Iris pigment epithelial cell (primary cell): Measurements from ENCODE around the gene DMAC2.
"Not testable (repeated sequence)": the region's sequence is repeated elsewhere in the genome, so short reads cannot be mapped to it uniquely, and the experiment has no call there.

Experiments
- DNase-seq: peaks from one replicate; pipeline ENCODE4 v3.0.0-alpha.2; 2011; ENCODE audit warnings: low read depth

Gene DMAC2

DNA sequence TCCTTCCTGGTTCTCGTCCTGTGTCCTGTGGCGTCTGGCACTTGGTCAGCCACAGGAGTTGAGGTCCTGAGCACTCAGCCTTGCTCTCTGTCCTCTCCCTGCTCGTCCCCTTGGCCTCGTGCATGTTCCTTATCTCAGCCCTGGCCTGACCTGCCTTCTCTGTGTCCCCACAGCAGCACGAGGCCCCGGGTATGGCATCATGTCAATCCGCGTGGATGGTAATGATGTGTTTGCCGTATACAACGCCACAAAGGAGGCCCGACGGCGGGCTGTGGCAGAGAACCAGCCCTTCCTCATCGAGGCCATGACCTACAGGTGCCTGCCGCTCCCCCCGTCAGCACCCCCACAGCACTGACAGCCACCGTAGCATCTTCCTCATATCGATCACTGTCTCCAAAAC lies 17.3 kb downstream of the DMAC2 start:
- no peak for DNase-seq

DNA sequence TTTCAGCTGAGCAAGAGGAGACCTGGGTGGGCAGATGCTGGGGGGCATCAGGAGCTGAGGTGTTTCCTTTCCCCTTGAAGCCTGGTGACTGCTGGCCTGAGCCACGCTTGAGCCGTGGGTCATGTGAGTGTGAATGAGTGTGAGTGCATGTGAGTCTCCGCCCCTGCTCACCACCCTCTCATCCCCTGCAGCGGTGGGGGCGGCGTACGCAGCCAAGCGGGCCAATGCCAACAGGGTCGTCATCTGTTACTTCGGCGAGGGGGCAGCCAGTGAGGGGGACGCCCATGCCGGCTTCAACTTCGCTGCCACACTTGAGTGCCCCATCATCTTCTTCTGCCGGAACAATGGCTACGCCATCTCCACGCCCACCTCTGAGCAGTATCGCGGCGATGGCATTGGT lies 17.7 kb downstream of the DMAC2 start:
- no peak for DNase-seq

DNA sequence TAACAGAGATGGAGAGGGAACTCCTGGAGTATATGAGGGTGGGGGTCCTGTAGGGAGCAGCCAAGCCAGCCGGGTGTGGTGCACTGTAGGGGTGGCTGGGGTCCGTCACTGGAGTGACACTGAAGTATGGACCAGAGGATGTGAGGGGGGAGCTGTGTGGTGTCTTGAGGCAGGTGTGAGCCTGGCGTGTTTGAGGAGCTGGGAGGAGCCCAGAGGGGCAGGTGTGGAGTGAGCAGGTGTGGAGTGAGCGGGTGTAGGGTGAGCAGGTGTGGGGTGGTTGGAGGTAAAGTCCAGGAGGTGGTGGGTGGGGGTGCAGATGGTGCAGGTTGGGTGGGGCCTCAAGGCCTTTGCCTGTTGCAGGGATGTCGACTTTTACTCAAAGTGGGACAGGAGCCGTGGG lies 18.4 kb downstream of the DMAC2 start:
- no peak for DNase-seq

DNA sequence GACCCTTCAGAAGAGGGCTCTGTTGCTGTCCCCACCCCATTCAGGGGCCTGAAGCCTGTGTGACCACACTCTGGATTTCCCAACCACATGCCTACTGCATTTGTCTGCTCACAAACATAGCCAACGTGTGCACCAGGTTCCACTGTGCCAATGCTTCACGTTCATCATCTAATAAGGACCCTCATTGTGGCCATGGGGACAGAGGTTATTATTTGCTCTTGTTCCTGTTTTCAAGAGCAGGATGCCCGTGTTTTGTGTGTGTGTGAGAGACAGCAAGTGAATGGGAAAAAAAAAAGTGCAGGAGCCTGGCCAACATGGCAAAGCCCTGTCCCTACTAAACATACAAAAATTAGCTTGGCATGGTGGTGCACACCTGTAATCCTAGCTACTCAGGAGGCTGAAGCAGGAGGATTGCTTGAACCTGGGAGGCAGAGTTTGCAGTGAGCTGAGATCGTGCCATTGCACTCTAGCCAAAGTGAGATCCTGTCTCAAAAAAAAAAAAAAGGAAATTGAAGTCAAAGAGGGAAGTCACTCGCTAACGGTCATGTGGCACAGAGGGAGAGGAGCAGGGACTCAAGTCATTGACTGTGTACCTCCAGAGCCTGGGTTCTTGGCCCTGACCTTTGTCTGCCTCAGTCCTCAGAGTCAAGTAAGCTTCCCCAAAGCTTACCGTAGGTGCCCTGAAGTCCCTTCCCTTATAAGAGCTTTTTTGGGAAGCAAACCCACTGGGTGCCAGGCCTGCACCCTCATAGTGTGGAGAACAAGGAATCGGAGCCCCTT lies 19.4 kb downstream of the DMAC2 start:
- DNase-seq: no peak

DNA sequence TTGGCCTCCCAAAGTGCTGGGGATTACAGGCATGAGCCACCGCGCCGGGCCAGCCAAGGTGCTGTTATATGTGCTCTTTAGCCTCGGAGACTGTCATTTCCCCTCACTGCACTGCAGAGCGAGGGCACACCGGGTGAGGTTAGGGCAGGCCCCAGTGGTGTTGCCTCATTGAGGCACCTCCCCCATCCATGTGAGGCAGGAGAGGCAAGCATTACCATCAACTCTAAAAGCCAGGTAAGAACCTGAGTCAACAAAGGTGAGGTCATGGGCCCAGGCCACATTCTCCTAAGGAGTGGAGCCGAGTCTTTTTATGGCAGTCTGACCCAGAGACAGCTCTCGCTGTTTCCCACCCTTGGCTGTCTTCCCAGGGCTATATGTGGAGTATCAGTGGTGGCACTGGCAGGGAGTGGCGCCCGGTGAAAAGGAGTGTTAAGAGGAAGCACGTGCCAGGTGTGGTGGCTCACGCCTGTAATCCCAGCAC lies 23.5 kb downstream of the DMAC2 start:
- DNase-seq: no peak

DNA sequence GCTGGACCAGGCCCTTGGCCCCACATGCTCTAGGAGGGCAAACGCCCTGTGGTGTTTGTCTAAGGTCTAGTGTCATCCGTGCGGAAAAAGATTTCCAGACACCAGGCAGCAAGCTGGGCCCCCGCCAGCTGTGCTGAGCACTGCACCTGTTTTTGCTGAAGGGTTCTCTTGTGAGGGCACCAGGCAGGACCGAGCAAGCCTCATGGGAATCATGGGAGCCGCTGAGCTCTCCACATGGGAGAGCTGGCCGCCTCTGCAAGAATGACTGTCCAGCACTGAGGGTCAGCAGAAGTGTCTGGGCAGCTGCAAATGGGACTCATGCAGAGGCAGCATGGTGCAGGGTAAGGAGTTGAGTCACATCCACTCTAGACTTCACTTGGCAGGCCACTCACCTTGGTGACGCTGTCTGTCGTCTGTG lies 24.5 kb downstream of the DMAC2 start:
- DNase-seq: no peak

DNA sequence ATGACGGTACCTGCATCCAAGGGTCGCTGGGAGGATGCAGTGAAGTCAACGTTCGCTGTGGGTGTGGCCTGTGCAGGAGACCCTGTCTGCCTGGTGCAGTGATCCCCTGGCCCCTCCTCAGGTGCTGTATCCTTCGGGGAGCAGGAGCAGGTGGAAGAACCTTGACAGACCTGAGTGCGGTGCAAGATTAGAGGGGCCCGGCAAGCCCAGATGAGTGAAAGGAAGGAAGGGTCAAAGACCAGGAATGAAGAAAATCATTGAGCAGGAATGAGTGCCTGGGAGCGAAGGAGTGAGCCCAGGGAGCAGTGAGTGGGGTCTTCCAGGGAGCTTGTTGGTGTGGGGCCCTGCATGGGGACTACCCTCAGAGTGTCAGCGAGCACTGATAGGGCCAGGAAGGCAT lies 25.3 kb downstream of the DMAC2 start:
- DNase-seq: no peak

DNA sequence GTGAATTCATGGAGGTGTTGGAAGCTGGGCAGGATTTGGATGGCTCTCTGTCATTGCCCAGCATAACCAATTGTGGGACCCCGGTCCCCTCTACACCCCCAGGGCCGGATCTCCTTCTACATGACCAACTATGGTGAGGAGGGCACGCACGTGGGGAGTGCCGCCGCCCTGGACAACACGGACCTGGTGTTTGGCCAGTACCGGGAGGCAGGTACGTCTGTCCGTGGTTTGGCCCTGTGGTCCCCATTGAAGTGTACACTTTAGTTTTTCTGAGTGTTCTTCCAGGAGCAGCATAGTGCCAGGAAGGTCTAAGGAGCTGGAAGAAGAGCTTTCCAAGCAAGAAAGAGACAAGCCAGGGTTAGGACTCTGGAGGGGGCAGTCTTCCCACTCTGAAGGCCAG lies 25.8 kb downstream of the DMAC2 start:
- no peak for DNase-seq

DNA sequence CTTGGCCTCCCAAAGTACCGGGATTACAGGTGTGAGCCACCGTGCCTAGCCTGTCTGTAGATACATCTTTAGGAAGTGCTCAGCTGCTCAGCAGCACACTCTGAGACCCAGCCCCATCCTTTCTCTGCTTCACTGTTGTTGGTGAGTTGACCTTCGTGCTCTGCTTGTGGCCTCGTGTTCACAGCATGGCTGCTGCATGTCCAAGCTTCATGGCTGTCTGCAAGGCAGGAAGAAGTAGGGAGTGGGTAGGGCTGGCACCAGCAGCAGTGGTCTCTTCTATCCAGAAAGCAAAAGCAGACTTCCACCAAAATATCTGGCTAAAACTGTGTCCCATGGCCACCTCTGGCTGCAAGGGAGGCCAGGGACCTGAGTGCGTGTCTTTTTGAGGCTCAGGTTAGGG lies 26.8 kb downstream of the DMAC2 start:
- no peak for DNase-seq

DNA sequence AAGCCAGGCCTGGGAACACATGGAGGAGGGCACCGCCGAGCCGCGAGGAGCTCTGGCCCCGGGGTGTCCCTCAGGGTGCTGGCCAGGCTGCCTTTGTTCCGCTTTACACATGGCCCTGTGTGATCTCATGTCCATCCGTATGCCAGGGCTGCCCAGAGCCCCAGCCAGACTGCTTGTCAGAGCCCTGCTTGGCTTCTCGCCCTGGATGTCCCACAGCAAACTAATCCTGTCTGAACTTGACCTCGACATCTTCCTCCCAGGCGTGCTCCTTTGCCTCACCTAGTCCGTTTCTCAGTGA lies 27.8 kb downstream of the DMAC2 start:
- DNase-seq: no peak

DNA sequence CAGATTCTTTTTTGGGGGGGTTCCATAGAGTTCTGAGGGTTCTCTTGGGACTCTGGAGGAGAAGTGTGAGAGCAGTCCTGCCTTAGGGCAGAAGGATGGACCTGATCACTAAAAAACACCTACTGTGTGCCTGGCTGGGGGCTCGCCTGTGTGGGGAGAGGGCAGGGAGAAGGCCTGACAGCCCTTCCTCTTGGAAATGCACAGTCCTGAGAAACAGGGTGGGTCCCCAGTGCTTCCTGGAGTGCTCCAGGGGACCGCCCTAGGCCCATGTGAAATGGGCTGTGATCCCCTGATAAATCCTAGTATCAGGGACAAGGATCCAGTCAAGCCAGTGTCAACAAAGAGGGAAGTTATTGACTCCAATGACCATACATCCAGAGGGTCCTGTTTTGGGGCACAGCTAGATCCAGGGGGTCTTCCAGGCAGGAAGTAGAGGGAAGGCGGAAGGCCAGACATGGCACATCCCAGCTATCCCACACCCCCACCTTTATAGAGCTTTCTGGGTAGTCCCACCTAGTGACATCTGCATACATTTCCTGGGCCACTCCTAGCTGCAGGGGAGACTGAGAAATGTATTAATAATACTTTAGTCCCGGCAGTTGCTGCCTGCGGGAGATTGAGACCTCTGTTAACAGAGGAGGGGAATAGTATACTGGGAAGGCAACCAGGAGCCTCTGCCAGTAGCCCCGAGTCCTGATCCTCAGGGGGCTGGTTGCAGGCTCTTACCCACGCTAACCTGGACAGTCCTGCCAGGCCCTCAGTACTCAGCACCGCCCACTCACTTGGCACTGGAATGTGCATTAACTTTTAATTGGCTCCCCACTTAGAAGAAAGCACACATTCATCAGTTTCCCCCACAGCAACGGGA lies 28.4 kb downstream of the DMAC2 start:
- no peak for DNase-seq

DNA sequence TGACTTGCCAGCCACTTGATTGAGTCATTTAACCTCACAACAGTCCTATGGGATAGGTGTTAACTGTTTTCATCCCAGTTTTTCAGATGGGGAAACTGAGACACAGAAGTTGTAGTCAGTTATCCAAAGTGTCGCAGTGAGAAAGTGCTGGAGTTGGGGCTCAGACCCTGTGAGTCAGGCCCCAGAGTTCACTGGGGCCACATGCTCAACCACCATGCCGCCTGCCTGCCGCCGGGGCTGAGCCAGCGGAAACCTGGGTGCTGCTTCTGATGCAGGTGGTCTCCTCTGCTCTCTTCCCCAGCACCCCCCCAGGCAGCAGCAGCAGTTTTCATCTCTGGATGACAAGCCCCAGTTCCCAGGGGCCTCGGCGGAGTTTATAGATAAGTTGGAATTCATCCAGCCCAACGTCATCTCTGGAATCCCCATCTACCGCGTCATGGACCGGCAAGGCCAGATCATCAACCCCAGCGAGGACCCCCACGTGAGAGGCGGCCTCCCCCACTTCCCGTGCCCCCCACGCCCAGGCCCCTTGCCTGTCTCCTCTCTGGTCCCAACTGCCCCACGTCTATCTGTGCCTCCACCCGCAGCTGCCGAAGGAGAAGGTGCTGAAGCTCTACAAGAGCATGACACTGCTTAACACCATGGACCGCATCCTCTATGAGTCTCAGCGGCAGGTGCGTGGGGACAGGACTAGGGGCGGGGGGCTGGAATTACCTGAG lies 29.2 kb downstream of the DMAC2 start:
- no peak for DNase-seq

DNA sequence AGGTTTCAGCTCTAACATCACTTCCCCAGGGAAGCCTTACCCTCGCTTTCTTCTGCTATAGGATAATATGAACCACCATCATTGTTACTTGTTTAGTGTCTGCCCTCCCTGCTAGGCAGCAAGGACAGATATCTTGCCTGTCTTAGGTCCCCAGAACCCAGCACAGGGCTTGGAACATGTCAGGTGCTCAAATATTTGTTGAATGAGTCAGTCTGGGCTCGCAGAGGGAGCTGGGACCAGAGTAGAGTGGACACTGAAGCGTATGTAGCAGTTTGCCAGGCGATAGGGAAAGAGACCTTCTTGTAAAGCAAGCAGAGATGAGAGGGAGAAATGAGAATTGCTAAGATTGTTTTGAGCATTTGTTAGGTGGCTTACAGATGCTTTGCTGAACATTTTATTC lies 30.4 kb downstream of the DMAC2 start:
- peak; percentile 61 for DNase-seq

DNA sequence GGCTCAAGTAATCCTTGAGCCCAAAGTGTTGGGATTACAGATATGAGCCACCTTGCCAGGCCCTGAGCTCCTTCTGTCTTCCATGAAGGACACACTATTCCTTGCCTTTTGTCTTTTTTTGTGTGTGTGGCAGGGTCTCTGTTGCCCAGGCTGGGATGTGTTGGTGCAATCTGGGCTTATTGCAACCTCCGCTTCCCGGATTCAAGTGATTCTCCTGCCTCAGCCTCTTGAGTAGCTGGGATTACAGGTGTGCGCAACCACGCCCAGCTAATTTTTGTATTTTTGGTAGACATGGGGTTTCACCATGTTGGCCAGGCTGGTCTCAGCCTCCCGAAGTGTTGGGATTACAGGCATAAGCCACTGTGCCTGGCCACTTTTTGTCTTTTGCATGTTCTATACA lies 30.9 kb downstream of the DMAC2 start:
- not testable (repeated sequence) for DNase-seq

DNA sequence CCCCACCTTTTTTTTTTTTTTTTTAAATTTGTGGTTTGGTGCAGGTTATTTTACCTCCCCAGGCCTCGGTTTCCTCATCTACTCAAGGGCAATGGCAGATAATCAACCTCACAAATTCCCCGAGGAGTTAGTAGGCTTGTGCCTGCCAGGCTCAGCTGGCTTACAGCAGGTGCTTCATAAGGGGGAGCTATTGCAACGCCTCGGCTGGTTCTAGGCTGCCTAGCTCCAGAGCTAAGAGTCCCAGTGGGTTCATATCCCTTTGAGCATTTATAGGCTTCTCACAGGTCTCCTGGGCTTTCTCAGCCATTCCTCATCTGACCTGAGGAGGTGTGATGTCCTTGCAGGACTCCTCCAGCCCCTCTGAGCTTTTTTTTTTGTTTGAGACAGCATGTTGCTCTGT lies 31.5 kb downstream of the DMAC2 start:
- no peak for DNase-seq

DNA sequence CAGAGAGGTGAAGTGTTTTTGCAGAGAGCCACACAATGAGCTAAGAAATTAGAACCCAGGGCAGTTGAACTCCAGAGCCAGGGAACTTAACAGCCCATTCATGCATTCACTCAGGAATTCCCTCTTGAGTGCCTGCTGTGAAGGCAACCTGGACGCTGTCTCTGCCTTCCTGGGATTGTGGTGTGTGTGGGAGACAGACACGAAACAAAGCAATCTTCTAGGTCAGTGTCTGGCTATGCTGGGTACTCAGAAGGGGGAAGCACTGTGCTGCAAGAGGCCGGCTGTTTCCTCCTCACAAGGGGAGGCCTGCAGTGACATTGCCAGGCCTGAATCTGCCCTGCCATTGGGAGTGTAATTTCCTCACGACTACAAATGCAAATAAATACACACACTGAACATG lies 32.4 kb downstream of the DMAC2 start:
- DNase-seq: peak; percentile 35

DNA sequence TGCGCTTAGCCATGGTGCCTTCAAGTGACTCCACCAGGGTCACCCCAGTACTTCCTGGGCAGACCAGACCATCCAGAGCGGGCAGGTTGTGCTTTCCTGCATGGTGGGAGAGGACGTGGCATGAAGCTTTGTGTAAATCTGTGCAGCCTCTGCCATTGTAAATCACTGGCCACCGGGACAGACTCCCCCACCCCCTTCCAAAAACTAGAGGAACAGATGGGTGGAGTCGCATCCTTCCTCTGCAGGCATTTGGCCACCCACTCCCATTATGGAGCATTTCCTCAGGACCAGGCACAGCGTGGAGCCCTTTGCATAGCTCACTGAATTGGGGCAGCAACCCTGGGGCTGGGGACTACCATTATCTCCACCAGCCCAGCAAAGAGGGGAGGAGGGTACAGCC lies 33.9 kb downstream of the DMAC2 start:
- DNase-seq: no peak

DNA sequence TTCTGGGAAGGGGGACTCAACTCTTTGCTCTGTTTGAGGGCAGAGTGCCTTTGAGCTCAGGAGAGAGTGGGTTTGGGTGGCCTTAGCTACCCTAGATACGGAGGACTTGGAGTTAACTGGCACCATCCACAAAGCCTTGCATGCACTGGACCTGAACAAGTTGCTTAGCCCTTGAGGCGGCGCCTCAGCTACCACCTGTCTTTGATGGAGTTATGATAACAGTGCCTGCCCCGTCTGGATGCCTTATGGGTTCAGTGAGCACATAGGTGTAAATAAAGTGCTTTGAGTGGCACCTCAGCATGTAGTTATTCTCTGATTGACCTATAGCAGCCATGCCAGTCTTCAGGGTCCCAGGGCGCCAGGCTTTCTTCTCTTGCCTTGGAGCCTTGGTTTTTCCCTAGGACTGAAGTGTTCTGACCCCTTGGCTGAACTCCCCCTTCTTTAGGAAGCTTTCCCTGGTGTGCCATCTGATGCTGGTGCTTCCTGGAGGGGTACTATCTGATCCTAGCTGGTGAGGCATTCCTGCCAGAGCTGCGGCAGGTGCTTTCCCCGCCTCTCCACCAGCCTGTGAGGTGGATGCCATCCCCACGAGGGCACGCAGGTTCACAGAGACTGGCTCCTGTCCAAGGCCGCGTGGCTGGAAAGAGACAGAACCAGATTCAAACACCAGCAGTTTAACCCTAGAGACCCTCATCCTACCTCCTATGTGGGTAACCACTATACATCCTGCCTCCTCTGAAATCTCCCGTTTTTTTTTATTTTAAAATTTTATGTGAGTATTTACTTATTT lies 36.3 kb downstream of the DMAC2 start:
- DNase-seq: no peak

DNA sequence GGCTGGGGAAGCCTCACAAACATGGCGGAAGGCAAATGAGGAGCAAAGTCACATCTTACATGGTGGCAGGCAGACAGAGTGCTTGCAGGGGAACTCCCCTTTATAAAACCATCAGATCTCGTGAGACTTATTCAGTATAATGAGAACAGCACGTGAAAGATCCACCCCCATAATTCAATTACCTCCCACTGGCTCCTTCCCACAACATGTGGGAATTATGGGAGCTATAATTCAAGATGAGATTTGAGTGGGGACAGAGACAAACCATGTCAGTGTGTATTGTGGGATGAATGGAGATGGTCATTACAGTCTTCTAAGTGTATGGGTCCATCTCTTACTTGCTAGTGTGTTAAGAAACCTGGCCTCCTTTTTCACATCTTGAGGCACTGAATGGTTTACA lies 37.7 kb downstream of the DMAC2 start:
- no peak for DNase-seq

DNA sequence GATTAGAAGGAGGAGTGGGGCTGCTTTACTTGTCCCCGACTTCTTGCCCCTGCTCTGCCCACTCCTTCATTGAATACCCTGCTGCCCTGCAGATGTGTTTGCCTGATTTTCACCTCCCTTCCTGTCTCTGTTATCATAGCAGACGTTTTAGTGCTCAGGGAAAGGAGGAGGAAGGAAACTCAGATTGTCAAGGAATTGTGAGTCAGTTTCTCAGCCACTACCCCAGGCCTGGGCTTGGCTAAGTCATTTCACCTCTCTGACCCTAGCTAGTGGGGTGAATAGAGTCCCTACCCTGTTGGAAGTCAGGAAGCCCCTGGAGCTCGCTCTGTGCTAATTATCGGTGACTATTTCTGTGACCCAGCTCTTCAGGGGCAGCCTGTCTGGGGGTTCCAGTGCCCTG lies 38.2 kb downstream of the DMAC2 start:
- no peak for DNase-seq

DNA sequence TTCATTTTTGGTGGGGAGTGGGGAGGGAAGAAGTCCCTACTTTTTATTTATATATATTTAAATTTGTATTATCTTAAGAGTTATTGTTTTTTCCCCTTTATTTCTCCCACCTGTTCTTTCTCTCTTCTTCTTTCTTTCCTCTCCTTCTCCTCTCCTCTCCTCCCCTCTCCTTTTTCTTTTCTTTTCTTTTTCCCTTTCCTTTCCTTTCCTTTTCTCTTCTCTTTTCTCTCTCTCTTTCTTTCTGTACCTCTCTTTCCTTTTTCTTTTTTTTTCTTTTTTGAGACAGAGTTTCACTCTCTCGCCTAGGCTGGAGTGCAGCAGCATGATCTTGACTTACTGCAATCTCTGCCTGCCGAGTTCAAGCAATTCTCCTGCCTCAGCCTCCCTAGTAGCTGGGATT lies 40.2 kb downstream of the DMAC2 start:
- DNase-seq: no peak

DNA sequence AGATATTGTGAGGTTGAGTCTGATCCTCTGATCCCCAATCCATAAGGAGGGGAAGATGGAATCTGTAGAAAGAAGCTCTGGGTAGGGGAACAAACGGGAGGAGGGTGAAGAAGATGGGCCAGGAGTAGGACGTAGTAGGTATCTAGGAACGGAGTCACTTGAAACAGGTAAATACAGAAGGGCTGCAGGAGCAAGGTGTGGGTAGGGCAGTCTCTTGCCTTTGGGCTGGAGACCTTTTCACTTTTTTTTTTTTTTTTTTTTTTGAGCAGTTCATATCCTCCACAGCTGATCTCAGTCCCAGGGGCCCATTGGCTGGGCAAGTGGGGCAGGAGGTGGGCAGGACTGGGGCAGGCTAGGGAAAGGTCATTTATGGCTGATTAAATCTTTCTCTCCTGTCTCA lies 40.6 kb downstream of the DMAC2 start:
- no peak for DNase-seq
